Ovary (tissue), 9 donors: ENCODE measurements around the gene CD9. TPM values are rescaled to one million over a fixed set of nuclear protein-coding genes. Genes with fewer than 3 reads are reported as not detected.
A peak's percentile ranks its signal among the peaks of the same experiment; 100 is the strongest.

ENCODE experiments used
- DNase-seq, 5 donors: peaks; one replicate each; pipeline ENCODE4 v3.0.0-alpha.2; 2019 to 2020
- H3K27ac ChIP-seq, 2 donors: fragments of 200-600 bp; one replicate each; pipeline versions ENCODE4 v1.5.1 to v1.8.0; 2019 to 2022
- H3K27me3 ChIP-seq: fragments of 200-600 bp; one replicate; pipeline ENCODE4 v1.8.0; 2022
- H3K36me3 ChIP-seq: fragments of 200-600 bp; sonication (generic); one replicate; pipeline ENCODE4 v1.5.1; 2019
- H3K4me1 ChIP-seq: one replicate; pipeline ENCODE4 v1.8.1; 2013; ENCODE audit warnings: mild to moderate bottlenecking, moderate library complexity; ENCODE audit not compliant: insufficient read depth
- H3K4me3 ChIP-seq: fragments of 200-600 bp; sonication (generic); one replicate; pipeline ENCODE4 v1.5.1; 2017
- H3K9me3 ChIP-seq, 2 donors: fragments of 200-600 bp in 1 of 2; sonication (generic) in 1 of 2; one replicate each; pipeline versions ENCODE4 v1.5.1 to v1.8.1; 2013 to 2019; ENCODE audit warnings: mild to moderate bottlenecking in 1 of 2, moderate library complexity in 1 of 2
- EP300 ChIP-seq: sonication (generic); formaldehyde crosslinking; IDR thresholded peaks from one replicate; pipeline ENCODE4 v1.6.1; 2017; ENCODE audit warnings: antibody characterized with exemption
- POLR2A ChIP-seq: fragments of 450-650 bp; IDR thresholded peaks from one replicate; pipeline ENCODE4 v1.6.1; 2017; ENCODE audit warnings: antibody characterized with exemption, mild to moderate bottlenecking, moderate library complexity
- WGBS, 3 donors: extraction: QIAGEN DNeasy Blood & Tissue Kit in 1 of 3; methylation state at CpG; one replicate each; pipeline versions ENCODE4 v1.1.5 to v1.1.7; 2013 to 2017; 5-methylcytosine and 5-hydroxymethylcytosine counted together
- intact Hi-C, 4 donors: fragments of 100-400 bp; cut with DNase I; formaldehyde crosslinking; loops; one replicate each; pipeline versions ENCODE4 v1.11.0 to v1.15.1; 2022 to 2023
- polyA plus RNA-seq, 2 donors: library from polyadenylated mRNA; stranded (reverse); fragments of 200-250 nt in 1 of 2; fragments of 350-450 nt in 1 of 2; fragmentation: Illumina TruSeq in 1 of 2; extraction: RNeasy Lipid Tissue Mini Kit (QIAGEN cat#74804) in 1 of 2; gene quantifications; one replicate each; pipeline ENCODE4 v1.2.3, GENCODE V29; 2013 to 2014
- total RNA-seq, 7 donors: library from RNA; depleted of rRNA in 2 of 7; stranded (reverse); fragments of >200 nt in 2 of 7; fragmentation: NEBNext Ultra II Directional in 3 of 7; extraction: Animal tissue kit (Norgen Biotek cat#: 25700) in 3 of 7; gene quantifications; one replicate each; pipeline versions ENCODE4 v1.1.0 to v1.2.4, GENCODE V29; 2016 to 2023
- TF ChIP-seq, protein P1 (sequence below), 3 donors: fragments of 450-650 bp in 2 of 3; fragments of 200-600 bp in 1 of 3; IDR thresholded peaks; one replicate each; pipeline versions ENCODE4 v1.5.1 to v1.8.0; 2016 to 2022; ENCODE audit warnings: antibody characterized with exemption in 3 of 3, mild to moderate bottlenecking in 1 of 3
- donor health status: DM: no; HTN: no; CAD: no; lungs with moderate emphysema.
- donor health status: DM: no; HTN: no; CAD: no.
- donor health status: Bipolar disorder and iron deficiency.
- donor health status: DM: yes; HTN: yes; CAD: no.
- donor health status: DM: no; HTN: no; CAD: no.
- donor health status: DM: yes; HTN: yes; CAD: no.

Gene CD9
- total and polyA plus RNA-seq, 9 donors = 23.9 to 372 (median 60.7) TPM

GRCh38 chr12:6198985-6199530 lies 1.1 kb upstream of the CD9 start:
- H3K27me3 ChIP-seq = no peaks in the 10 kb centered on the region
- H3K27ac ChIP-seq = peak overlapping the region; percentile 78 to 82
- DNase-seq = no peak
- H3K9me3 ChIP-seq = no peaks in the 10 kb centered on the region
- H3K36me3 ChIP-seq = no peaks in the 10 kb centered on the region
- WGBS, 3 donors = 27 to 34% (median 27%) methylated on average over 10 of the region's 10 CpGs
- H3K4me3 ChIP-seq = peak overlapping the region; percentile 63
- intact Hi-C loops = loop anchor here in 3 of 4 donors (2.0 to 10.0 kb wide), 2 partner anchors 80 to 134 kb away; no protein-coding TSS in a partner anchor
- TF ChIP-seq POLR2A (no peak), EP300 (no peak)
- TF ChIP-seq, protein P1, sequence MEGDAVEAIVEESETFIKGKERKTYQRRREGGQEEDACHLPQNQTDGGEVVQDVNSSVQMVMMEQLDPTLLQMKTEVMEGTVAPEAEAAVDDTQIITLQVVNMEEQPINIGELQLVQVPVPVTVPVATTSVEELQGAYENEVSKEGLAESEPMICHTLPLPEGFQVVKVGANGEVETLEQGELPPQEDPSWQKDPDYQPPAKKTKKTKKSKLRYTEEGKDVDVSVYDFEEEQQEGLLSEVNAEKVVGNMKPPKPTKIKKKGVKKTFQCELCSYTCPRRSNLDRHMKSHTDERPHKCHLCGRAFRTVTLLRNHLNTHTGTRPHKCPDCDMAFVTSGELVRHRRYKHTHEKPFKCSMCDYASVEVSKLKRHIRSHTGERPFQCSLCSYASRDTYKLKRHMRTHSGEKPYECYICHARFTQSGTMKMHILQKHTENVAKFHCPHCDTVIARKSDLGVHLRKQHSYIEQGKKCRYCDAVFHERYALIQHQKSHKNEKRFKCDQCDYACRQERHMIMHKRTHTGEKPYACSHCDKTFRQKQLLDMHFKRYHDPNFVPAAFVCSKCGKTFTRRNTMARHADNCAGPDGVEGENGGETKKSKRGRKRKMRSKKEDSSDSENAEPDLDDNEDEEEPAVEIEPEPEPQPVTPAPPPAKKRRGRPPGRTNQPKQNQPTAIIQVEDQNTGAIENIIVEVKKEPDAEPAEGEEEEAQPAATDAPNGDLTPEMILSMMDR (IDR thresholded peaks at IDR 0.05) = no peak
- peaks cover 6% of the 10 kb centered on the region for H3K4me1 ChIP-seq

DNA sequence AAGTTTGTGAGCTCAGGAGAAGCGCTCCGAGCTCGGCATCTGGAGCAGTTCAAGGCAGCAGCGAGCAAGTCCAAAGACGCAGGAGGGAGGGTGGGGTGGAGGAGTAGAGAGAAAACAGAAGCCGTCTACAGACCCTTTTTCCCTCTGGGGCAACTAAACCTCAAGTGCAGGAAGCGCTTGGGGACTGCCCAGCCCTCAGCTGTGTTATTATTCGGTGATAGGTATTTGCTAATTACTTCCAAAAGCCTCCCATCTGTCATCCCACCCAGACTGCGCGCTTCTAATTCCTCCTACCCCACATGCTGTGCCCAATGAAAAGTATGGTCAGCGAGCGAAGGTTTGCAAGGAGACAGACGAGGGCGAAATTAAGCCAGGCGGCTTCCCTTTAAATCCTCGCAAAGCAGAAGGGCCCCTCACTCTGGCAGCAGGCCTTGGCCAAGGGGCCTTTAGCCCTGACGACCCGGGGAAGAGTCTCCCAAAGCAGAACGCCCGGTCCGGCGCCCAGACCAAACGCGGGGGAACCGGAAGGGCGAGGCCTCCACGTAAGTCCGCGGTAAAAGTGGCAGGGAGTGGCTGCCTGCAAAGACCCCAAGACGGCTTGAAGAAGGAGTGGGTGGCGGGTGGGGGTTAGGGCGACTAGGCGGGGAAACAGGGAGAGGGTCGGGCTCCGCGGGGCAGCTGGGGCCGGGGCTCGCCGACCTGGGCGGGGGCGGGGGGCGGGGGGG lies 507 bp upstream of the CD9 start:
- no peaks in the 10 kb centered on the region for H3K36me3 ChIP-seq
- DNase-seq = peak; percentile 32 to 65 (median 63)
- intact Hi-C loops = loop anchor here in 3 of 4 donors (2.0 to 10.0 kb wide), 2 partner anchors 79 to 135 kb away; no protein-coding TSS in a partner anchor
- peaks cover 6% of the 10 kb centered on the region for H3K4me1 ChIP-seq
- no peaks in the 10 kb centered on the region for H3K27me3 ChIP-seq
- H3K9me3 ChIP-seq = no peaks in the 10 kb centered on the region
- TF ChIP-seq EP300 (no peak), POLR2A (no peak)
- TF ChIP-seq, protein P1 (IDR thresholded peaks at IDR 0.05) = no peak
- 1 to 3% (median 3%) methylated on average over 34 to 42 of the region's 42 CpGs for WGBS, 3 donors
- peak overlapping the region; percentile 78 to 82 for H3K27ac ChIP-seq
- peak overlapping the region; percentile 63 for H3K4me3 ChIP-seq

GRCh38 chr12:6201213-6201608 lies 1.0 kb downstream of the CD9 start:
- 13 to 26% (median 18%) methylated on average over 15 of the region's 15 CpGs for WGBS, 3 donors
- intact Hi-C loops = no loop called here
- H3K4me1 ChIP-seq = peaks cover 6% of the 10 kb centered on the region
- H3K27ac ChIP-seq = peak overlapping the region; percentile 78 to 82
- no peaks in the 10 kb centered on the region for H3K9me3 ChIP-seq
- TF ChIP-seq EP300 (no peak), POLR2A (no peak)
- TF ChIP-seq, protein P1 (IDR thresholded peaks at IDR 0.05) = no peak
- no peaks in the 10 kb centered on the region for H3K36me3 ChIP-seq
- DNase-seq = no peak
- peak overlapping the region; percentile 63 for H3K4me3 ChIP-seq
- H3K27me3 ChIP-seq = no peaks in the 10 kb centered on the region

- H3K4me3 ChIP-seq = peak overlapping the region; percentile 63
- no peaks in the 10 kb centered on the region for H3K36me3 ChIP-seq
- H3K27ac ChIP-seq = peak overlapping the region in 1 of 2 donors; percentile 20
- no peak for DNase-seq
- H3K4me1 ChIP-seq = peaks cover 6% of the 10 kb centered on the region
- WGBS, 3 donors = 80 to 91% (median 87%) methylated on average over 3 of the region's 3 CpGs
- TF ChIP-seq EP300 = no peak
- TF ChIP-seq POLR2A = no peak
- TF ChIP-seq, protein P1 (IDR thresholded peaks at IDR 0.05) = no peak
- no peaks in the 10 kb centered on the region for H3K9me3 ChIP-seq
- intact Hi-C loops = no loop called here
- H3K27me3 ChIP-seq = no peaks in the 10 kb centered on the region
Measured at GRCh38 chr12:6201826-6202225, 1.6 kb downstream of the CD9 start.
